Sciatic nerve (tissue), 2 donors: ENCODE data around the gene FAS. TPM values are rescaled to one million over a fixed set of nuclear protein-coding genes. Genes with fewer than 3 reads are reported as not detected.
A peak's percentile ranks its signal among the peaks of the same experiment; 100 is the strongest.
"Not testable (repeated sequence)": the region's sequence is repeated elsewhere in the genome, so short reads cannot be mapped to it uniquely, and the experiment has no call there.

Source experiments
- ATAC-seq: fragments of 200-7000 bp; cut with Tn5 transposase; one replicate; pipeline ENCODE4 v1.9.1; 2020; ENCODE audit warnings: mild to moderate bottlenecking, moderate library complexity
- DNase-seq: peaks from one replicate; pipeline ENCODE4 v3.0.0-alpha.2; 2020; ENCODE audit warnings: low spot score
- intact Hi-C: fragments of 100-400 bp; cut with DNase I; formaldehyde crosslinking; loops from one replicate; pipeline ENCODE4 v1.14.2; 2022
- total RNA-seq: library from RNA; stranded (reverse); fragmentation: NEBNext Ultra II Directional; extraction: Animal tissue kit (Norgen Biotek cat#: 25700); gene quantifications from one replicate; pipeline ENCODE4 v1.2.1, GENCODE V29; 2021
- donor health status: DM: no; HTN: no; CAD: no.
- donor health status: DM: no; HTN: no; CAD: no.

Gene FAS
- total RNA-seq, 1 donor from 2014 or later = 27.5 TPM

GRCh38 chr10:88989423-88989822 is 1.2 kb upstream of the FAS start:
- intact Hi-C loops = loop anchor here (10.0 kb wide), 1 partner anchor 55 kb away; no protein-coding TSS in a partner anchor

GRCh38 chr10:88989824-88990383 is 694 bp upstream of the FAS start:
- DNase-seq = no peak
- ATAC-seq = peak; percentile 57

More at GRCh38 chr10:88989423-88989822, 1.2 kb upstream of the FAS start:
- DNase-seq (no peak), ATAC-seq (no peak)

DNA sequence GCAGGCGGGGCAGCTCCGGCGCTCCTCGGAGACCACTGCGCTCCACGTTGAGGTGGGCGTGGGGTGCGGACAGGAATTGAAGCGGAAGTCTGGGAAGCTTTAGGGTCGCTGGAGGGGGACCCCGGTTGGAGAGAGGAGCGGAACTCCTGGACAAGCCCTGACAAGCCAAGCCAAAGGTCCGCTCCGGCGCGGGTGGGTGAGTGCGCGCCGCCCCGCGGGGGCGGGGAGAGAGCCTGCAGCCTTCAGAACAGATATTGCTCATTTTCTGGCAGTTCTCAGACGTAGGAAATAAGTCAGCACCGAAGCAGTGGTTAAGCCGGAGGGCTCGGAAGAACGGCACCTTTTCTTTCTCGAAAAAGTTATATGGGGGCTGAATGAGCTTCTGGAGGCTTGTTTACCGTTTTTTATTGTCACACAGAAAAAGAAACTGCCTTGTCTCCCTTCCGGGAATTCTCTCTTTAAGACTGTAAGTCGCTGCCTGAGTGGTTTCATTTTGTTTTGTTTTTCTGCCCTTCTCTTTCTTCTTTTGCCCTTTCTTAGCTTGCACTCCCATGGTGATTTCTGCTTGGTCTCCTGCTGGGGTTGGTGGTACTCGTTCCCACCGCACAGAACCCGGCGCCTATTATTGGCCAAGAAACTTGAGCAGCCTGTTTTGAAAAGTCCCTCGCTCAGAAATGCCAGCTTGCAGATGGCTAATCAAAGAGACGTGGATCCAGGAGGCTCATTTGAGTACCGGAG is 732 bp downstream of the FAS start:
- ATAC-seq = peak; percentile 87
- intact Hi-C loops = no loop called here
- peak; percentile 87 for DNase-seq

More at GRCh38 chr10:88989824-88990383, 694 bp upstream of the FAS start:
- intact Hi-C loops = loop anchor here (10.0 kb wide), 1 partner anchor 55 kb away; no protein-coding TSS in a partner anchor

DNA sequence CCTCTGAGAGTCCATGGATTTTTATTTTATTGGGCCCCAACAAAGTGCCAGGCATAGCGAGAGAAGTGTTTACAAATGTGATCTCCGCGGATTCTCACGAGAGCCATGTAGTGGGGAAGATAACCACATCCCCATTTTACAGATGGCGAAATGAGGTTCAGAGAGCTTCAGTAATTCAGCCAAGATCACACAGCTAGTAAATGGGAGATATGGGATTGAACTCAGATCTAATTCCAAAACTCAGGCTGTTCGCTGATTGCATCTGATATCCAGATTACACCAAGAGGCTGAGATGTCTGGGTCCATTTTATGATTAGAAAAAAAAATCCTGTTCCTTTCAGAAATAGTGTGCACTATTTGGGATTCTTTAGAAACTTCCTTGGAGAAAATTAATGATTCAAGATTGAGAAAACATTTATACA is 1.3 kb downstream of the FAS start:
- no peak for DNase-seq
- intact Hi-C loops = no loop called here
- ATAC-seq = peak; percentile 26

DNA sequence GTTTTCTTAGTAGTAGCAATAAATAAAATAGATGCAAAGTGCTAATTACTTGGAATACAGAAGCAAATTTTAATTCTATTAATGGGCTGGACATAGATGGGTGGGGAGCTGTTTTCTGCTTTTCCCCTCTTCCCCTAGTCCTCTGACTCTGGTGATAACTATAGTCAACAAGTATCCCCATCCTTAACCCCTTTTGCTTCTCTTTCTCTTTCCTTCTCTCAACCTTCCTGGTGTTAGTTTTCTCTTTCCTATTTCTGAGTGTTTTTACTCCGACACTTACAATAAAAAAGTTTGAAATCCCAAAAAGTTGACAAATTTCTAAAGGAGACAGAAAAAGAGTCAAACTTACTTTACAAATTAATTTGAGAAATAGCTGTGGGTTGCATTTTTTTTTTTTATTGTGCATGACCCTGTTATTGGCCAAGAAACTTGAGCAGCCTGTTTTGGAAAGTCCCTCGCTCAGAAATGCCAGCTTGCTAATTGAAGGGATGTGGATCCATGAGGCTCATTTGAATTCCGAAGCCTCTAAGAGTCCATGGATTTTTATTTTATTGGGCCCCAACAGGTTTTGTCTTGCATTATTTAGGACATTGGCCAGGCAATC is 2.4 kb downstream of the FAS start:
- no peak for DNase-seq
- no peak for ATAC-seq
- intact Hi-C loops = no loop called here

- DNase-seq = no peak
- intact Hi-C loops = no loop called here
- no peak for ATAC-seq
Measured at GRCh38 chr10:88994019-88994418, 3.4 kb downstream of the FAS start.

DNA sequence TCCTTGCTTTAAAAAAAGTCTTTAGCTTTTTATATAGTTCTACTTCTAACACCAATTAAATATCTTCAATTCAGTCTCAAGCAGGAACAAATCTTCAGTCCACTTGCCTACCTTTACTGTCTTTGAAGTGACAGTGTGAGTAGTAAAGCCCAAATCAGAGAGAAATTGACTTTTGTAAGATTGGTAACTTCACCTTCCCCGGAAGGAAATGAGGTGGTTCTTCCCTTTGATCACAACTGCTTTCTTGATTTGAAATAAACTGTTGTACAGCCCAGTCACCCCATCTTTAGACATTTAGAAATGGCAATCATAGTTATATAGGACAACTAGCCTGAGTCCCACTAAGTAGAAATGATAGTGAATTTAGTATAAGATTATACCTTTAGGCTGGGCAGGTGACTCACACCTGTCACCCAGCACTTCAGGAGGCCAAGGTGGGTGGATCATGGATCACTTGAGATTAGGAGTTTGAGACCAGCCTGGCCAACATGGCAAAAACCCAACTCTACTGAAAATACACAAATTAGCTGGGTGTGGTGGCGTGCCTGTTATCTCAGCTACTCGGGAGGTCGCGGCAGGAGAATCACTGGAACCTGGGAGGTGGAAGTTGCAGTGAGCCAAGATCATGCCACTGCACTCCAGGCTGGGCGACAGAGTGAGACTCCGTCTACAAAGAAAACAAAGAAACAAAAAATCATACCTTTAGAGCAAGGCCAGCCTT is 4.7 kb downstream of the FAS start:
- no peak for ATAC-seq
- intact Hi-C loops = no loop called here
- no peak for DNase-seq

- intact Hi-C loops = no loop called here
- no peak for DNase-seq
- ATAC-seq = no peak
Measured at GRCh38 chr10:88996927-88997326, 6.3 kb downstream of the FAS start.

- ATAC-seq (peak; percentile 41), DNase-seq (no peak)
- intact Hi-C loops = no loop called here
Measured at GRCh38 chr10:88999625-89000024, 9.0 kb downstream of the FAS start.

GRCh38 chr10:89001024-89001728 is 10.6 kb downstream of the FAS start:
- intact Hi-C loops = no loop called here
- DNase-seq (no peak), ATAC-seq (peak; percentile 54)

DNA sequence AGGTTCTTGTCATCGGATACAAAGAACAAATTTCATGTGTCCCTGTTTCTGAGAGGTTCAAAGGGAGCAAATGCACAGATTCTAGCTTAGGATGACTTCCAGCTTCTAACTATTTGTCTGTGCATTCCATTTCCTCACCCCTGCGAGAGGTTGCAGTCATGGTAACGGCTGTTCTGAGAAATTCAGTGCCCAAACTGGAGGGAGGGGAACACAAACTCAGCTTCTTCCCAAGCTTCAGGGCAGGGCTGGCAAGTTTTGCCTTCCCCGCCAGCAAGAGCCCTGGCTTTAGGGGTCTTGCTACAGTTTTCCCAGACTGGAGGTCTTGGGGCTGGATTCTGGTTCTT is 11.1 kb downstream of the FAS start:
- peak; percentile 68 for ATAC-seq
- intact Hi-C loops = no loop called here
- DNase-seq = no peak

- intact Hi-C loops = no loop called here
- ATAC-seq = no peak
- no peak for DNase-seq
Measured at GRCh38 chr10:89002226-89002978, 11.8 kb downstream of the FAS start.

GRCh38 chr10:89003344-89003743 is 12.7 kb downstream of the FAS start:
- ATAC-seq = no peak
- no peak for DNase-seq
- intact Hi-C loops = no loop called here

DNA sequence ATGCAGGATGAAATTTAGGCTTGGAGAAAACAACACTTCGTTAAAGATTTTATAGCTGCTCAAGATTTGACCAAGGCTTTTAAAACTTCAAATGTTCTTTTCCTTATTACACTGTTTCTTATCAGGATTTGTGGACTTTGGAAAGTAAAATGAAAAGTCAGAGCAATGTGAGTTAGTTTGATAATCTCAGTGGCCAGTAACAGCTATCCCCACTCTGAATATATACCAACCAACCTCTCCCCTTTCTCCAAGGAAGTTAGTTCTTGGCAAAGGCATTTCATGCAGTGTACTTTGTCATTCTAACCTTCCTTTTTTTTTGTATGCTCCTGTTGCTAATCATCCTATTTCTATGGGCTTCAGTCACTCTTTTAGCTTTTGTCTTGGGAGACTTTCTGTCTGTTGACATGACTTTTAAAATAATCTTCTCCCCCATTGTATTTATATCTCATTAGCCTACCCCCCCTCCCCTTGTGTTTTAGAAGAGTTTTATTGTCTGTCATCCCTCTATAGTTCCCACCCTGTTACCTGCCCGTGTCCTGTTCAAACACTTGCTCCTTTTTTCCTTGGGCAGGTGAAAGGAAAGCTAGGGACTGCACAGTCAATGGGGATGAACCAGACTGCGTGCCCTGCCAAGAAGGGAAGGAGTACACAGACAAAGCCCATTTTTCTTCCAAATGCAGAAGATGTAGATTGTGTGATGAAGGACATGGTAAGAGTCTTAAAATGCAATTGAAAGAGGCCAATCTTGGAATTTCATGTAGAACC is 16.7 kb downstream of the FAS start:
- no peak for DNase-seq
- intact Hi-C loops = no loop called here
- ATAC-seq = no peak

DNA sequence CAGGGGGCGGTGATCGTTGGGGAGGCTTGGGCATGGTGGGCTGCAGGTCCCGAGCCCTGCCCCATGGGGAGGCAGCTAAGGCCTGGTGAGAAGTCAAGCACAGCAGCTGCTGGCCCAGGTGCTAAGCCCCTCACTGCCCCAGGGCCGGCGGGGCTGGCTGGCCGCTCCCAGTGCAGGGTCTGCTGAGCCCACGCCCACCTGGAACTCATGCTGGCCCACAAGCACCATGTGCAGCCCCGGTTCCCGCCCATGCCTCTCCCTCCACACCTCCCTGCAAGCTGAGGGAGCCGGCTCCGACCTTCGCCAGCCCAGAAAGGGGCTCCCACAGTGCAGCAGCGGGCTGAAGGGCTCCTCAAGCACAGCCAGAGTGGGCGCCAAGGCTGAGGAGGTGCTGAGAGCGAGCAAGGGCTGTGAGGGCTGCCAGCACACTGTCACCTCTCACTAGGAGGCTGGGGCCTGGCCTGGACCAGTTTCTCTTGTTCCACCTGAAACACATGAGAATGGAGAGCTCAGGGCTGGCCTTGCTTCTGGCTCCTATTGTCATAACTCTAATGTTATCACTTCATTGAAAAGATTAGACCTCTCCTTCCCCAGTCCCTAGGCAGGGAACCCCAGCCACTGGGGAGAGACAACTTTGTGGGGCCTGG is 28.2 kb downstream of the FAS start:
- DNase-seq, intact Hi-C loops, ATAC-seq: not testable (repeated sequence)

GRCh38 chr10:89019569-89020327 is 29.1 kb downstream of the FAS start:
- intact Hi-C loops = no loop called here
- ATAC-seq = no peak
- DNase-seq = no peak

- DNase-seq, ATAC-seq, intact Hi-C loops: not testable (repeated sequence)
Measured at GRCh38 chr10:89021526-89021925, 30.9 kb downstream of the FAS start.
